Adrenal gland (tissue), 12 donors: ENCODE results near the gene PNP. TPM values are rescaled to one million over a fixed set of nuclear protein-coding genes. Genes with fewer than 3 reads are reported as not detected.
"Not testable (repeated sequence)": the region's sequence is repeated elsewhere in the genome, so short reads cannot be mapped to it uniquely, and the experiment has no call there.

Experiments
- DNase-seq, 7 donors: peaks; one replicate each; pipeline ENCODE4 v3.0.0-alpha.2; 2019 to 2020
- H3K27ac ChIP-seq, 5 donors: fragments of 200-600 bp; sonication (generic) in 4 of 5; 1 replicate in 3 of 5; 2 replicates in 2 of 5; pipeline versions ENCODE4 v1.5.1 to v1.8.0; 2016 to 2020; ENCODE audit warnings: mild to moderate bottlenecking in 1 of 5
- H3K27me3 ChIP-seq: fragments of 200-600 bp; 2 replicates; pipeline ENCODE4 v1.8.0; 2021
- H3K36me3 ChIP-seq, 2 donors: fragments of 200-600 bp; replicated peaks in 1 of 2; 1 replicate in 1 of 2; 2 replicates in 1 of 2; pipeline versions ENCODE4 v1.5.1 to v1.8.0; 2018 to 2022
- H3K4me1 ChIP-seq, 2 donors: fragments of 200-600 bp; replicated peaks in 1 of 2; 1 replicate in 1 of 2; 2 replicates in 1 of 2; pipeline versions ENCODE4 v1.5.1 to v1.8.0; 2018 to 2021
- H3K4me3 ChIP-seq, 4 donors: fragments of 200-600 bp; sonication (generic) in 3 of 4; one replicate each; pipeline ENCODE4 v1.5.1; 2016 to 2018
- H3K9me3 ChIP-seq, 3 donors: fragments of 200-600 bp; sonication (generic) in 1 of 3; replicated peaks in 1 of 3; 1 replicate in 2 of 3; 2 replicates in 1 of 3; pipeline versions ENCODE4 v1.5.1 to v1.8.0; 2016 to 2021
- POLR2A ChIP-seq, 2 donors: fragments of 450-650 bp; IDR thresholded peaks; one replicate each; pipeline ENCODE4 v1.6.1; 2017; ENCODE audit warnings: antibody characterized with exemption in 2 of 2, mild to moderate bottlenecking in 2 of 2, moderate library complexity in 1 of 2
- WGBS, 4 donors: extraction: QIAGEN DNeasy Blood & Tissue Kit in 2 of 4; methylation state at CpG; one replicate each; pipeline versions ENCODE4 v1.1.5 to v1.1.7; 2013 to 2017; 5-methylcytosine and 5-hydroxymethylcytosine counted together
- intact Hi-C, 2 donors: fragments of 100-400 bp; cut with DNase I; formaldehyde crosslinking; loops; one replicate each; pipeline versions ENCODE4 v1.14.1 to v1.15.0; 2022 to 2023
- polyA plus RNA-seq, 3 donors: library from polyadenylated mRNA; stranded (reverse); fragments of 200-250 nt in 2 of 3; fragments of 350-450 nt in 1 of 3; fragmentation: Illumina TruSeq in 1 of 3; extraction: RNeasy Lipid Tissue Mini Kit (QIAGEN cat#74804) in 1 of 3; gene quantifications; one replicate each; pipeline ENCODE4 v1.2.3, GENCODE V29; 2013 to 2014
- total RNA-seq, 9 donors: library from RNA; depleted of rRNA in 4 of 9; stranded (reverse); fragments of >200 nt in 4 of 9; fragments of 120-200 nt in 1 of 9; fragmentation: NEBNext Ultra II Directional in 1 of 9; extraction: Animal tissue kit (Norgen Biotek cat#: 25700) in 1 of 9; gene quantifications; one replicate each; pipeline versions ENCODE4 v1.1.0 to v1.2.4, GENCODE V29; 2013 to 2023
- TF ChIP-seq, protein P1 (sequence below), 6 experiments: fragments of 450-650 bp in 4 of 6; fragments of 200-600 bp in 2 of 6; sonication (generic) in 1 of 6; IDR thresholded peaks; 1 replicate in 5 of 6; 2 replicates in 1 of 6; pipeline versions ENCODE4 v1.5.1 to v1.8.0; 2016 to 2021; ENCODE audit warnings: antibody characterized with exemption in 6 of 6, mild to moderate bottlenecking in 2 of 6, moderate library complexity in 1 of 6
- donor health status: healthy with polysubstance abuse.
- donor health status: Bipolar disorder and iron deficiency.
- donor health status: DM: yes; HTN: yes; CAD: no.
- donor health status: DM: no; HTN: no; CAD: no.
- donor health status: DM: no; HTN: no; CAD: no.
- donor health status: DM: yes; HTN: yes; CAD: no.

Gene PNP
- total and polyA plus RNA-seq, 12 donors = 5.4 to 101 (median 17.9) TPM

DNA sequence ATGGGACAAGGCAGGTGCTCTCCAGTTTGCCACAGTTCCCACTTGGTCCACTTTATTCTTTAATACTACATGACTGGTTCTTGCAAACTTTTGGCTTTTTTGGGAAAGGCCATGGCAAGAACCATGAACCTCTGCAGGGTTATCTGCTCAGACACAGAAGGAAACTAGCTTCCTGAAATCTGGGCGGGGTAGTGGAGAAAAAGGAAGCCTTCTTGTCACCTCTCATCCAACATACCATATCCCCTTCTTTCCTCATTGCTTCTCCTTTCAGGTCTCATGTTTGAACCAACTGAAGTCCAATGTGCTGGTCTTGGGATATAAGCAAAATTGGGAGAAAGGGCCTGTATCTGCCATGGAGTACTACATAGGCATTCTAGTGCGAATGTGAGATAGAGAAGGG lies 27.7 kb upstream of the PNP start:
- peaks cover 0 to 14% of the 10 kb centered on the region in 2 donors for H3K36me3 ChIP-seq
- WGBS, 4 donors = 76 to 85% (median 81%) methylated on average over 2 of the region's 2 CpGs
- no peaks in the 10 kb centered on the region for H3K9me3 ChIP-seq
- no peaks in the 10 kb centered on the region for H3K4me1 ChIP-seq
- no peak overlapping the region for H3K4me3 ChIP-seq
- no peaks in the 10 kb centered on the region for H3K27me3 ChIP-seq
- TF ChIP-seq, protein P1, sequence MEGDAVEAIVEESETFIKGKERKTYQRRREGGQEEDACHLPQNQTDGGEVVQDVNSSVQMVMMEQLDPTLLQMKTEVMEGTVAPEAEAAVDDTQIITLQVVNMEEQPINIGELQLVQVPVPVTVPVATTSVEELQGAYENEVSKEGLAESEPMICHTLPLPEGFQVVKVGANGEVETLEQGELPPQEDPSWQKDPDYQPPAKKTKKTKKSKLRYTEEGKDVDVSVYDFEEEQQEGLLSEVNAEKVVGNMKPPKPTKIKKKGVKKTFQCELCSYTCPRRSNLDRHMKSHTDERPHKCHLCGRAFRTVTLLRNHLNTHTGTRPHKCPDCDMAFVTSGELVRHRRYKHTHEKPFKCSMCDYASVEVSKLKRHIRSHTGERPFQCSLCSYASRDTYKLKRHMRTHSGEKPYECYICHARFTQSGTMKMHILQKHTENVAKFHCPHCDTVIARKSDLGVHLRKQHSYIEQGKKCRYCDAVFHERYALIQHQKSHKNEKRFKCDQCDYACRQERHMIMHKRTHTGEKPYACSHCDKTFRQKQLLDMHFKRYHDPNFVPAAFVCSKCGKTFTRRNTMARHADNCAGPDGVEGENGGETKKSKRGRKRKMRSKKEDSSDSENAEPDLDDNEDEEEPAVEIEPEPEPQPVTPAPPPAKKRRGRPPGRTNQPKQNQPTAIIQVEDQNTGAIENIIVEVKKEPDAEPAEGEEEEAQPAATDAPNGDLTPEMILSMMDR (IDR thresholded peaks at IDR 0.05) = no peak
- TF ChIP-seq POLR2A (IDR thresholded peaks at IDR 0.05) = no peak
- intact Hi-C loops = no loop called here
- DNase-seq = no peak
- H3K27ac ChIP-seq = no peak overlapping the region

DNA sequence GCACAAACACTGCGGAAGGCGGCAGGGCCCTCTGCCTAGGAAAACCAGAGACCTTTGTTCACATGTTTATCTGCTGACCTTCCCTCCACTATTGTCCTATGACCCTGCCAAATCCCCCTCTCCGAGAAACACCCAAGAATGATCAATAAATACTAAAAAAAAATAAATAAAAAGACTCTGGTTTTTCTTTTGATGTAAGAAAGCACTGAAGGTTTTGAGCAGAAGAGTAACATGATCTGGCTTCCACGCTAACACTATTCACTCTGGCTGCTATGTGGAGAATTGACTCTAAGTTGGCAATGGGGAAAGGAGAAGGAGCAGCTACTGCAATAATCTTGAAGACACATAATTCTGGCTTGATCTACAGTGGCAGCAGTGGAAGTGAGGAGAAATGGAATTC lies 25.6 kb upstream of the PNP start:
- 91 to 100% (median 93%) methylated on average over 2 of the region's 4 CpGs for WGBS, 4 donors

DNA sequence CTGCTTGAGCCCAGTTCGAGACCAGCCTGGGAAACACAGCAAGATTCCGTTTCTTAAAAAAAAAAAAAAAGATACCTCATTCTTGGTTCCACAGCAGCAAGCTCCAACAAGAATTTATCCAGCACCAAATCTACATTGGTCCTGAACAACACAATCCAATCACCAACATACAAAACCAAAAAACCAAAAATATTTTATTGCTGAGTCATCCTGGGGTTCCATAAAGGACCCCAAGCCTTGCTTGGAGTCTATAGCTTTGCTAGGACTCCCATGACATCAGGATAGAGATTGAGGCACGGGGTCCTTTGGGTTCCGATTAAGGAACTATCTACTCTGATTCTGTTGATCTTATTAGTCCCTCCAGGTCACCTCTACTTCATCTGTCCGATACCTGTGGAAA lies 22.3 kb upstream of the PNP start:
- Histone ChIP-seq H3K4me3 (no peak overlapping the region), H3K27ac (no peak overlapping the region), H3K4me1 (no peaks in the 10 kb centered on the region), H3K9me3 (no peaks in the 10 kb centered on the region), H3K36me3 (peaks cover 0 to 68% of the 10 kb centered on the region in 2 donors), H3K27me3 (no peaks in the 10 kb centered on the region)
- 95 to 96% (median 95%) methylated on average over 5 of the region's 5 CpGs for WGBS, 4 donors
- DNase-seq = no peak
- intact Hi-C loops = no loop called here
- TF ChIP-seq, protein P1 (IDR thresholded peaks at IDR 0.05) = no peak
- TF ChIP-seq POLR2A (IDR thresholded peaks at IDR 0.05) = no peak

More for the DNA sequence above, 25.6 kb upstream of the PNP start:
- H3K4me3 ChIP-seq, H3K27me3 ChIP-seq, H3K27ac ChIP-seq, H3K4me1 ChIP-seq, H3K9me3 ChIP-seq, intact Hi-C loops, DNase-seq: not testable (repeated sequence)
- H3K36me3 ChIP-seq = peaks cover 0 to 36% of the 10 kb centered on the region in 2 donors

DNA sequence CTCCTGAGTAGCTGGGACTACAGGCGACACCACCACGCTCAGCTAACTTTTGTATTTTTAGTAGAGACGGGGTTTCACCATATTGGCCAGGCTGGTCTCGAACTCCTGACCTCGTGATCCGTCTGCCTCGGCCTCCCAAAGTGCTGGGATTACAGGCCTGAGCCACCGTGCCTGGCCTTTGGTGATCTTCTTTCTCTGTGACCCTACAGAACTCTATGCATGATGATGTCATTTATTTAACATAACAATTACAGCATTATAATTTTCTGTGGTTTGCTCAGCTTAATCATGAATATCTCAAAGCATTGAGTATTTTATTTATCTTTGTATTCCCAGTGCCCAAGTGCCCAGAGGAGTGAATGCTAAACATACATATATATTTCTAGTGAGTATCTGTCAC lies 16.4 kb upstream of the PNP start:
- intact Hi-C loops = loop anchor here in 1 of 2 donors (5.0 kb wide), 1 partner anchor 36 kb away; no protein-coding TSS in a partner anchor
- Histone ChIP-seq H3K4me1 (peaks cover 16 to 24% of the 10 kb centered on the region in 2 donors), H3K36me3 (peaks cover 0 to 61% of the 10 kb centered on the region in 2 donors)
- not testable (repeated sequence) for H3K9me3 ChIP-seq, H3K27me3 ChIP-seq, H3K4me3 ChIP-seq, DNase-seq, H3K27ac ChIP-seq
- 89 to 94% (median 93%) methylated on average over 8 of the region's 8 CpGs for WGBS, 4 donors

DNA sequence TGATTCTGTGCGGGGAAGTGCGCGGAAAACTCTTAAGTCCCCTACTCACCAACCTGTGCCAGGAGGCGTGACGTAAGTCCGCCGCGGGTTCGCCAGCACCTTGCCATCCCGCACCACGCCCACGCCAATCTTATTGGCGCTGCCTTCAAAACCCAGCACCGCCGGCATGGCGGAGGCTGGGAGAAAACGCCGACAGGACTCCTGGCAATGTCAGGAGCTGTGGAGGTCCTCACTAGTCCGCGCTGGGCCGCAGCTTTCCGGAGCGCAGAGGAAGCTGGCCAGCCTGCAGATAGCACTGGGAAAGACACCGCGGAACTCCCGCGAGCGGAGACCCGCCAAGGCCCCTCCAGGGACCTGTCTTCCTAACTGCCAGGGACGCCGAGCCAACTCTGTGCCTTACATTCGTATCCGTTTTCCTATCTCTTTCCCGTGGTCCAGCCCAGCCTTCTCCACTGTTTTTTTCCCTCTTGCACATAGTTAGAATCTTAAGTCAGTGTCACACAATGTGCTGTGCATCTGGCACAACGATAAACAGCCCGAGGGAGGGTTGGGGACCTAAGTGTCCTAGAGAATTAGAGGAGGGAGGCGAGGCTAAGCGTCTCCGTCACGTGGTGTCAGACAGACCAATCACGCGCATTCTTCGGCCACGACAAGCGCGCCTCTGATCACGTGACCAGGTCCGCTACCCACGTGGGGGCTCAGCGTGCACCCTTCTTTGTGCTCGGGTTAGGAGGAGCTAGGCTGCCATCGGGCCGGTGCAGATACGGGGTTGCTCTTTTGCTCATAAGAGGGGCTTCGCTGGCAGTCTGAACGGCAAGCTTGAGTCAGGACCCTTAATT lies 14.5 kb upstream of the PNP start, which contains the start of the genes APEX1 and OSGEP:
TSS of gene APEX1 (plus strand) at position 711 of the 839 bp plus-strand sequence. CDS start 420 bp downstream, outside the sequence.
TSS of gene OSGEP (minus strand) at position 297 of the 839 bp plus-strand sequence. CDS start at position 168, 129 bp downstream.
- peaks cover 16 to 34% of the 10 kb centered on the region in 2 donors for H3K4me1 ChIP-seq
- 0% methylated on average over 24 to 56 of the region's 56 CpGs for WGBS, 4 donors
- intact Hi-C loops = loop anchor here in 1 of 2 donors (5.0 kb wide), 1 partner anchor 37 kb away; no protein-coding TSS in a partner anchor
- no peaks in the 10 kb centered on the region for H3K9me3 ChIP-seq
- H3K4me3 ChIP-seq = peak within 1 kb of the TSS; percentile 3 to 75 (median 67)
- H3K27me3 ChIP-seq = no peaks in the 10 kb centered on the region
- DNase-seq = peak; percentile 97 to 100 (median 99)
- peak; percentile 69 to 96 for TF ChIP-seq POLR2A (IDR thresholded peaks at IDR 0.05)
- TF ChIP-seq, protein P1 (IDR thresholded peaks at IDR 0.05) = peak in 3 of 6 experiments; percentile 13 to 26 (median 14)
- H3K27ac ChIP-seq = peak within 1 kb of the TSS; percentile 87 to 95 (median 94)
- peaks cover 0 to 59% of the 10 kb centered on the region in 2 donors for H3K36me3 ChIP-seq
